SJSA1 (cell line): ENCODE measurements around the gene BMP6. TPM values are rescaled to one million over a fixed set of nuclear protein-coding genes. Genes with fewer than 3 reads are reported as not detected.

Experiments used
- DNase-seq, 2 experiments: peaks; one replicate each; pipeline ENCODE4 v3.0.0-alpha.2; 2015 to 2020; ENCODE audit warnings: low spot score in 2 of 2, low read depth in 1 of 2
- H3K27ac ChIP-seq: fragments of 250-450 bp; sonication (Bioruptor Pico); 2 replicates; pipeline ENCODE4 v1.5.1; 2020; ENCODE audit warnings: mild to moderate bottlenecking, moderate library complexity
- H3K27me3 ChIP-seq: fragments of 250-450 bp; sonication (Bioruptor Pico); replicated peaks from 2 replicates; pipeline ENCODE4 v1.5.1; 2020; ENCODE audit warnings: mild to moderate bottlenecking, moderate library complexity
- H3K36me3 ChIP-seq: fragments of 250-450 bp; sonication (Bioruptor Pico); 2 replicates; pipeline ENCODE4 v1.5.1; 2020; ENCODE audit warnings: mild to moderate bottlenecking
- H3K4me1 ChIP-seq: fragments of 250-450 bp; sonication (Bioruptor Pico); replicated peaks from 2 replicates; pipeline ENCODE4 v1.6.1; 2021; ENCODE audit warnings: mild to moderate bottlenecking
- H3K4me3 ChIP-seq: fragments of 250-450 bp; sonication (Bioruptor Pico); 2 replicates; pipeline ENCODE4 v1.5.1; 2020; ENCODE audit warnings: mild to moderate bottlenecking
- H3K9me3 ChIP-seq: fragments of 250-450 bp; sonication (Bioruptor Pico); replicated peaks from 2 replicates; pipeline ENCODE4 v1.5.1; 2020; ENCODE audit warnings: mild to moderate bottlenecking
- total RNA-seq: library from RNA; depleted of rRNA; stranded (reverse); fragments of >200 nt; shearing (Covaris generic); gene quantifications from 2 replicates; pipeline ENCODE4 v1.2.3, GENCODE V29; 2014

The BMP6 gene
- total RNA-seq, 1 experiment from 2014 or later: 1.7 TPM

GRCh38 chr6:7697432-7697819, 28.5 kb upstream of the BMP6 start:
- no peaks in the 10 kb centered on the region for H3K9me3 ChIP-seq
- H3K4me3 ChIP-seq: no peak overlapping the region
- peak overlapping the region; percentile 27; the same call in 1 of the 2 replicates for H3K27ac ChIP-seq
- no peaks in the 10 kb centered on the region for H3K27me3 ChIP-seq
- no peaks in the 10 kb centered on the region for H3K36me3 ChIP-seq
- H3K4me1 ChIP-seq: peaks cover 15% of the 10 kb centered on the region
- DNase-seq: no peak

GRCh38 chr6:7697820-7698623, 27.9 kb upstream of the BMP6 start:
- peak in 1 of 2 experiments; percentile 54 for DNase-seq
- Histone ChIP-seq H3K27me3 (no peaks in the 10 kb centered on the region), H3K27ac (peak overlapping the region; percentile 27; the same call in 1 of the 2 replicates), H3K9me3 (no peaks in the 10 kb centered on the region), H3K4me3 (no peak overlapping the region), H3K4me1 (peaks cover 15% of the 10 kb centered on the region), H3K36me3 (no peaks in the 10 kb centered on the region)

DNA sequence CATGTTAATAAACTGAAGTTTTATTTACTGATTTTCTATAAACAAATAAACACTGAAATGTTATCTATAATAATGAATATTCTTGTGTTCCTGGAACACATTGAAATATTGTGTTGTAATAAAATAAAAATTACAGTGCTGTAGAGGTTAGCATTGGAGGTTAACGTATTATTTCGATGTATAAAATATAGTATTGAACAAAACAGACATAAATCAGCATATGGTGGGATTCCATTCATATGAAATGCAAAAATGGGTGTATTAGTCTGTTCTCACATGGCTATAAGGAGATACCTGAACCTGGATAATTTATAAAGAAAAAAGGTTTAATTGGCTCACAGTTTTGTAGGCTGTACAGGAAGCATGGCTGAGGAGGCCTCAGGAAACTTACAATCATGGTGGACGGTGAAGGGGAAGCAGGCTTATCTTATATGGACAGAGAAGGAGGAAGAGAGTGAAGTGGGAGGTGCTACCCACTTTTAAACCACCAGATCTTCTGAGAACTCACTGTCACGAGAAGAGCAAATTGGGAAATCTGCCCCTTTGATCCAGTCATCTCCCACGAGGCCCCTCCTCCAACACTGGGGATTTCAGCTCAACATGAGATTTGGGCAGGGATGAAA, 24.6 kb upstream of the BMP6 start:
- H3K27me3 ChIP-seq: no peaks in the 10 kb centered on the region
- H3K4me3 ChIP-seq: no peak overlapping the region
- DNase-seq: no peak
- H3K36me3 ChIP-seq: no peaks in the 10 kb centered on the region
- no peaks in the 10 kb centered on the region for H3K9me3 ChIP-seq
- H3K27ac ChIP-seq: no peak overlapping the region
- H3K4me1 ChIP-seq: peaks cover 15% of the 10 kb centered on the region

DNA sequence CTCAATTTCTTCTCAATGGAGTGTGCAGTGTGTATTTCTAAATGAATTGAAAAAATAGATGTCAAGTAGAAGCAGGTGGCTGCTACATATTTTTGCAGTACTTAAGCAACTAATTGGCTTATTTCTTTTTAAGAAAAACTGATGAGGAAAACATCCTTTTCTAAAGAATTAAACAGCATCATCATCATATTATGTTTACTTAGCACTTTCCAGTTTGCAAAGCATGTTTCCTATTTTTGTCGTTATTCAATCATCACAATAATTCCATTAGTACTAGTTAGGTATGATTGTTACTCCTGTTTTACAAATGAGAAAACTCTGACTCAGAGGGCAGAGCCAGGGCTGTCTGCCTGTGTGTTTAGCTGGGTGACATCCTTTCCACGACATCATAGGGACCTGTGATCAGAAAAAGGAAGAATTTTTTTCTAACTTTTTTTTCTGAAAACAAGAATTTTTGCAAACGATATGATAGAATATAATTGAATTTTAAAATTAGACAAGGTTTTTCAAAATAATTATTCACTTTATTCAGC, 22.7 kb upstream of the BMP6 start:
- Histone ChIP-seq H3K36me3 (no peaks in the 10 kb centered on the region), H3K9me3 (no peaks in the 10 kb centered on the region), H3K4me1 (peaks cover 4% of the 10 kb centered on the region), H3K27me3 (no peaks in the 10 kb centered on the region), H3K4me3 (no peak overlapping the region), H3K27ac (no peak overlapping the region)
- DNase-seq: no peak

DNA sequence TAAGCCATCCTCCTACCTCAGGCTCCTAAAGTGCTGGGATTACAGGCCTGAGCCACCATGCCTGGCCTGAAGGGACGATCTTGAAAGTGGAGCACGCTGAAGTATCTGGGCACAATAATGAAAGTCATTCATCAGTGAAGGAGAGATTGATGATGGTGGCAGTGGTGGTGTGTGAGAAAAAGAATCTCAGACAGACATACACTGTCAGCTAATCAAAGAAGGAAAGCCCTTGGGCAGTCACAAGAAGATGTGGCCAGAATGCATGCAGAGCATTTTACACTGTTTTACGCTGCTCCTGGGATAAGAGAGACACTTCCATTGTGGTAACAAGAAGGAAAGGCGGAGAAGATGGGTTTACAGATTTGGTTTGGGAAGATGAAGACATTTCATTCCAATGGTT, 20.4 kb upstream of the BMP6 start:
- Histone ChIP-seq H3K4me3 (no peak overlapping the region), H3K9me3 (no peaks in the 10 kb centered on the region), H3K27ac (no peak overlapping the region), H3K36me3 (no peaks in the 10 kb centered on the region), H3K4me1 (no peaks in the 10 kb centered on the region), H3K27me3 (no peaks in the 10 kb centered on the region)
- DNase-seq: no peak

DNA sequence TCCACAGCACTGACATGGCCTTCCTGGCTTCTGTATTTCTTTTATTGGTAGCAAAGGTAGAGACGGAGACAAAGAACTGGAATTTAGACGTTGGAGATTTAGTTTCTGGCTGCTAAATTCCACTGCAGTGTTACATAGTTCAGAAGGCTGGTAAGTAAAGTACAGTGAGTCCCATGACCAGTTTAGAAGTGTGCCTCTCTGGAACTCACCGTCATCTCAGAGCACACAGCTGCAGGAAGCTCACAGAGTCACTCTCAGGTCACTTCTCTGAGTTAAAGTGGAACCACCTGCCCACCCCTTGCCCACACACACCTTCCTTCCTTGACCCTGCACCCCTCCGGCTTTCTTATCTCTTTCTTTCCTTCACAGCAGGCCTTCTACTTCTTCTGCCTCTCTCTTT, 19.6 kb upstream of the BMP6 start:
- H3K27ac ChIP-seq: no peak overlapping the region

DNA sequence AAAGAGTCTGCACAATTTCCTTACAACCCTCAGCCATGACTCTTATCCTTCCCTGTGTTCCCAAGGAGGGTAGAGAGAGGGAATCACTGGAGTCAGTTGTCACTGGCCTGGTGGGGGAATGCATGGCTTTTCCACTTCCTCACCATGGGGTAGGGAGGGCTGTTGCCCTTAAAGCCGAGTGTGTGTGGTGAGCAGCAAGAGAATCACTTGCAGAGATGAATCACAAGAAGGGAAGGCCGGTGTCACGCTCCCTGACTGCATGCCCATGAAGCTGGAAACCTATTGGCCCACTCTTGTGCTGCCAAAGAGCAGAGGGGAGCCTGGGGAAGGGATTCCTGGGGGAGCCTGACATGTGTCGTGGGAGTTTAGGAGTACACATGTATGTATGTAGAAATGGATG, 18.1 kb upstream of the BMP6 start:
- Histone ChIP-seq H3K36me3 (no peaks in the 10 kb centered on the region), H3K27me3 (no peaks in the 10 kb centered on the region), H3K9me3 (no peaks in the 10 kb centered on the region), H3K4me3 (no peak overlapping the region), H3K4me1 (no peaks in the 10 kb centered on the region), H3K27ac (no peak overlapping the region)
- DNase-seq: no peak

More for the DNA sequence above, 19.6 kb upstream of the BMP6 start:
- H3K27me3 ChIP-seq: no peaks in the 10 kb centered on the region
- no peak for DNase-seq
- H3K36me3 ChIP-seq: no peaks in the 10 kb centered on the region
- H3K4me1 ChIP-seq: no peaks in the 10 kb centered on the region
- no peaks in the 10 kb centered on the region for H3K9me3 ChIP-seq
- no peak overlapping the region for H3K4me3 ChIP-seq

GRCh38 chr6:7719364-7719850, 6.5 kb upstream of the BMP6 start:
- Histone ChIP-seq H3K27me3 (no peaks in the 10 kb centered on the region; the same call in none of the 2 replicates), H3K27ac (no peak overlapping the region), H3K9me3 (no peaks in the 10 kb centered on the region; the same call in 1 of the 2 replicates), H3K4me3 (no peak overlapping the region), H3K36me3 (no peaks in the 10 kb centered on the region), H3K4me1 (peaks cover 7% of the 10 kb centered on the region; the same call in 1 of the 2 replicates)
- no peak for DNase-seq

- no peak for DNase-seq
- Histone ChIP-seq H3K9me3 (no peaks in the 10 kb centered on the region; the same call in 1 of the 2 replicates), H3K4me3 (no peak overlapping the region), H3K27ac (no peak overlapping the region), H3K4me1 (peaks cover 7% of the 10 kb centered on the region), H3K36me3 (no peaks in the 10 kb centered on the region), H3K27me3 (peaks cover 8% of the 10 kb centered on the region)
These were observed 5.6 kb upstream of the BMP6 start for GRCh38 chr6:7720346-7720745.

- Histone ChIP-seq H3K27me3 (peaks cover 16% of the 10 kb centered on the region), H3K36me3 (no peaks in the 10 kb centered on the region), H3K9me3 (no peaks in the 10 kb centered on the region; the same call in 1 of the 2 replicates), H3K27ac (no peak overlapping the region), H3K4me3 (no peak overlapping the region), H3K4me1 (peaks cover 18% of the 10 kb centered on the region)
- DNase-seq: peak in 1 of 2 experiments; percentile 24
These were observed 4.2 kb upstream of the BMP6 start for GRCh38 chr6:7721649-7722048.

DNA sequence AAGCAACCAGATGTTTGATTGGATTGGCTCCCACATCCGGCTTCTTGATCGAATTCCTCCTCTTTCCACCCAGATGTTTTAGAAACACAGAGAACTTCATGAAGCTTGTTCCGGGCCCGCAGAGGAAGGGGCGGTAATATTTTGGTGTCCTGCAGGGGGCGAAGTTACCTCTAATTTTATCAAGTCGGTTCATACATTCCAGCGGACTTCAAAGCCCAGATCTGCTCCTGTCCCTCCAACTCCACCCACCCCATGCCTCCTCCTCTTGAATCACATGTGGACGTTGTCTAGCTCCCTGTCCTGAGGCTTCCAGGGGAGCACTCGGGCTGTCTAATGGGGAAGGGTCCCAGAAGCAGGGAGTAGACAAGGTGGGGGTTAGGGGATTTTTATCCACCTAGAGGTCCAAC, 2.9 kb upstream of the BMP6 start:
- H3K9me3 ChIP-seq: no peaks in the 10 kb centered on the region
- peaks cover 23% of the 10 kb centered on the region for H3K27me3 ChIP-seq
- H3K36me3 ChIP-seq: no peaks in the 10 kb centered on the region
- DNase-seq: peak; percentile 76 to 86
- no peak overlapping the region for H3K27ac ChIP-seq
- peaks cover 31% of the 10 kb centered on the region for H3K4me1 ChIP-seq
- H3K4me3 ChIP-seq: no peak overlapping the region

- peaks cover 23% of the 10 kb centered on the region for H3K27me3 ChIP-seq
- no peaks in the 10 kb centered on the region for H3K9me3 ChIP-seq
- no peak overlapping the region for H3K4me3 ChIP-seq
These were observed 2.3 kb upstream of the BMP6 start for GRCh38 chr6:7723554-7723953.

DNA sequence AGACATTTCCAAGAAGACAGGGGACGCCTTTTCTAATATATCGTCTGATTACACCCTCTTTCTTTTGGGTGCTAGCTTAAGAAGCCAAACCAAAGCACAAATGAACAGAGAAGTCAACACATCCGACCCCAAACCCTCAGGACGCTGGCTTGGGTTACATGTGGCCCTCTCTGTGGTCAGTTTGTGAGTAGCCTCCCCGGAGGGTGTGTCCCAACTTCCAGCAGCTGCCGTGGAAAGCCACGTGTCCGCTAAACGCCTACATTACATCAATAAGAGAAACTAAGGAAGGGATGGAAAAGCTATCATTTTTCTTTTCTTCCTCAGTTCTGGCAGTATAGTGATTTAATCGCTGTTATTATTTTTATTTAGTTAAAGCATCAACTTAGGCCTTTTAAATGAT, 487 bp upstream of the BMP6 start:
- Histone ChIP-seq H3K9me3 (no peaks in the 10 kb centered on the region), H3K27me3 (peaks cover 23% of the 10 kb centered on the region)

More at GRCh38 chr6:7723554-7723953, 2.3 kb upstream of the BMP6 start:
- DNase-seq: no peak
- no peaks in the 10 kb centered on the region for H3K36me3 ChIP-seq
- H3K27ac ChIP-seq: no peak overlapping the region
- peaks cover 31% of the 10 kb centered on the region for H3K4me1 ChIP-seq

More for the DNA sequence above, 487 bp upstream of the BMP6 start:
- Histone ChIP-seq H3K4me3 (no peak overlapping the region), H3K27ac (no peak overlapping the region), H3K36me3 (no peaks in the 10 kb centered on the region), H3K4me1 (peaks cover 38% of the 10 kb centered on the region)
- no peak for DNase-seq
